HUES48 (cell line): ENCODE data around the gene FYB1.
"Not testable (repeated sequence)": the region's sequence is repeated elsewhere in the genome, so short reads cannot be mapped to it uniquely, and the experiment has no call there.

Source experiments
- H3K27ac ChIP-seq: one replicate; pipeline ENCODE4 v1.7.0; 2013; ENCODE audit warnings: low read depth, low read length, inconsistent platforms
- H3K27me3 ChIP-seq: 2 replicates; pipeline ENCODE4 v1.6.1; 2013; ENCODE audit warnings: mild to moderate bottlenecking, low read length; ENCODE audit not compliant: control insufficient read depth, insufficient read depth
- H3K36me3 ChIP-seq: 2 replicates; pipeline ENCODE4 v1.6.1; 2013; ENCODE audit warnings: low read length; ENCODE audit not compliant: control insufficient read depth, insufficient read depth
- H3K4me1 ChIP-seq: 2 replicates; pipeline ENCODE4 v1.6.1; 2013; ENCODE audit warnings: mild to moderate bottlenecking, low read length; ENCODE audit not compliant: control insufficient read depth, insufficient read depth
- H3K4me3 ChIP-seq: 2 replicates; pipeline ENCODE4 v1.5.1; 2013; ENCODE audit warnings: mild to moderate bottlenecking, low read depth, low read length
- H3K9ac ChIP-seq: 2 replicates; pipeline ENCODE4 v1.6.1; 2013; ENCODE audit warnings: mild to moderate bottlenecking, low read depth, low read length, moderate library complexity
- H3K9me3 ChIP-seq: 2 replicates; pipeline ENCODE4 v1.6.1; 2013; ENCODE audit warnings: low read length; ENCODE audit not compliant: control insufficient read depth, insufficient read depth

FYB1 gene

DNA sequence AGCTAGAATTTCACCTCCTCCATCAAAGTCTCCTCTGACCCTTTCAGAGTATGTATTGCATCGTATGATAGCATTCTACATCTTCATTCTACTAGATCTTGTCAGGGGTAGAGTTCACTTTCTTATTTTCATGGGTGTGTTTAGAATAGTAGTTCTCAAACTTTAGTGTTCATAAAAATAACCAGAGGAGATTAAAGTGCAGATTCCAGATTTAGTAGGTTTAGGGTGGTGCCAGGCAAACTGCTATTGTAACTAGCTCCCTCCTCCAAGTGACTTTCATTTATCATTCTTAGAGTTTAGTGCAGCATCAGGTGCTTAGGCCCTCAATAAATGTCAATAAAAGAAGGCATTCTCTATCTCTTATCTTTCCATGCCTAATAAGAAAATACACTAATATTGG, 7.2 kb upstream of the FYB1 start:
- no peak overlapping the region for H3K9ac ChIP-seq
- no peaks in the 10 kb centered on the region for H3K27me3 ChIP-seq
- no peaks in the 10 kb centered on the region for H3K36me3 ChIP-seq
- peaks cover 7% of the 10 kb centered on the region for H3K4me1 ChIP-seq
- no peak overlapping the region for H3K4me3 ChIP-seq
- no peak overlapping the region for H3K27ac ChIP-seq
- no peaks in the 10 kb centered on the region for H3K9me3 ChIP-seq

DNA sequence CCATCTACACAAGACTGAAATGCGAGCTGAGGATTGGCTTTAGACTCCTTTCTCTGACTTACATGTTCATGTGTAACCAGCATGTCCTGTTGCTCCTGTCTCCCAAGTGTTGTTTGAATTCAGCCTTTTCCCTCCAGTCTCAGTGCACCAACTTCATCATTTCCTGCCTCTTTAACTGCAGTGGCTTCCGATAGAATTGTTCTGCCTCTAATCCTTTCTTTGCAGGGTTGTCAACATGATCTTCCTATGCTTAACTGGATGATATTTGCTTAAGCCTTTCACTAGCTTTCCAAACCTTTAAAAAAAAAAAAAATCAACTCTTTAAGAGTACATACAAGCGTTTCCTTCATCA, 6.7 kb upstream of the FYB1 start:
- no peak overlapping the region for H3K27ac ChIP-seq
- H3K4me1 ChIP-seq: peaks cover 7% of the 10 kb centered on the region
- no peaks in the 10 kb centered on the region for H3K9me3 ChIP-seq
- no peak overlapping the region for H3K4me3 ChIP-seq
- H3K36me3 ChIP-seq: no peaks in the 10 kb centered on the region
- no peaks in the 10 kb centered on the region for H3K27me3 ChIP-seq
- no peak overlapping the region for H3K9ac ChIP-seq

- H3K36me3 ChIP-seq: no peaks in the 10 kb centered on the region
- no peak overlapping the region for H3K9ac ChIP-seq
- no peaks in the 10 kb centered on the region for H3K27me3 ChIP-seq
- no peak overlapping the region for H3K4me3 ChIP-seq
- H3K9me3 ChIP-seq: no peaks in the 10 kb centered on the region
- H3K27ac ChIP-seq: no peak overlapping the region
- peaks cover 7% of the 10 kb centered on the region for H3K4me1 ChIP-seq
Observed at GRCh38 chr5:39225405-39226099, 6.2 kb upstream of the FYB1 start.

DNA sequence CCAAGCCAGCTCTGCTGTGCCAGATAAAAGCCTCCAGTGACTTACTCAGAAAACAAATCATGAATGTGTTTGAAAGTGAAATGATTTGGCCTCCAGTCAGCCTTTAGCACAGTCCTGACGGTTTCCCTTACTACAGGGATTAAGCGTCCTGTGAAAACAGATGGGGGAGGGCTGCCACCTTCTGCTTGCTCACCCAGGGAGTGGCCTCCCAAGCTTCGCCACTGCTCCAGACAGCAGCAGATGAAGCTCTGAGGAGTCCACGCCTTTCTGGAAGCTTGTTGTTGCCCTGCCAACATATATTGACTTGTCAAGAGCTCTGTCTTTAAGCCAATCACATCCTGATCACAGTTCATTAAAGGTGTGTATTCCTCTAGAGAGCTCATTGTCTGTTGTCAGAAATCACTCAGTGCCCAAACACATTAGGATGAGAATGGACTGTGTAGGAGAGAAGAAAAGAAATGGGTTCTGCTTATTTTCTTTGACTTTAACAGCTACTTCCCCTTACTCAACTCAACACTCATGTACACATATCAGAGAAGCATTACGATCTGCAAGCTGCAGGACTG, 4.9 kb upstream of the FYB1 start:
- no peak overlapping the region for H3K4me3 ChIP-seq
- no peak overlapping the region for H3K9ac ChIP-seq
- no peak overlapping the region for H3K27ac ChIP-seq
- H3K4me1 ChIP-seq: peaks cover 7% of the 10 kb centered on the region
- H3K36me3 ChIP-seq: no peaks in the 10 kb centered on the region
- no peaks in the 10 kb centered on the region for H3K27me3 ChIP-seq
- no peaks in the 10 kb centered on the region for H3K9me3 ChIP-seq

- H3K9ac ChIP-seq: no peak overlapping the region
- H3K9me3 ChIP-seq: no peaks in the 10 kb centered on the region
- H3K4me1 ChIP-seq: peaks cover 7% of the 10 kb centered on the region
- H3K27ac ChIP-seq: no peak overlapping the region
- H3K4me3 ChIP-seq: no peak overlapping the region
- no peaks in the 10 kb centered on the region for H3K36me3 ChIP-seq
- H3K27me3 ChIP-seq: no peaks in the 10 kb centered on the region
Observed at GRCh38 chr5:39223565-39224156, 4.3 kb upstream of the FYB1 start.

DNA sequence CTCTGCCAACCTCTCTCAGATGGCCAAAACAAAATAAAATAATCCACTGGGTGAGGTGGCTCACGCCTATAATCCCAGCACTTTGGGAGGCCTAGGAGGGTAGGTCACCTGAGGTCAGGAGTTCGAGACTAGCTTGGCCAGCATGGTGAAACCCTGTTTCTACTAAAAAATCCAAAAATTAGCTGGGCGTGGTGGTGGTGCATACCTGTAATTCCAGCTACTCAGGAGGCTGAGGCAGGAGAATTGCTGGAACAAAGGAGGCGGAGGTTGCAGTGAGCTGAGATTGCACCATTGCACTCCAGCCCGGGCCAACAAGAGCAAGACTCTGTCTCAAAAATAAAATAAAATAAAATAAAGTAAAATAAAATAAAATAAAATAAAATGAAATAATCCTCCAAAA, 2.3 kb upstream of the FYB1 start:
- H3K4me3 ChIP-seq, H3K36me3 ChIP-seq, H3K27me3 ChIP-seq, H3K4me1 ChIP-seq, H3K27ac ChIP-seq, H3K9me3 ChIP-seq, H3K9ac ChIP-seq: not testable (repeated sequence)

- Histone ChIP-seq H3K36me3 (no peaks in the 10 kb centered on the region), H3K27ac (no peak overlapping the region), H3K9me3 (no peaks in the 10 kb centered on the region), H3K4me3 (no peak overlapping the region), H3K9ac (no peak overlapping the region), H3K27me3 (no peaks in the 10 kb centered on the region), H3K4me1 (peaks cover 7% of the 10 kb centered on the region)
Observed at GRCh38 chr5:39220280-39221030, 1.1 kb upstream of the FYB1 start.

GRCh38 chr5:39218482-39219402, 621 bp downstream of the FYB1 start:
- Histone ChIP-seq H3K27ac (no peak overlapping the region), H3K4me1 (no peaks in the 10 kb centered on the region), H3K9ac (no peak overlapping the region), H3K36me3 (no peaks in the 10 kb centered on the region), H3K4me3 (no peak overlapping the region), H3K9me3 (no peaks in the 10 kb centered on the region), H3K27me3 (no peaks in the 10 kb centered on the region)

DNA sequence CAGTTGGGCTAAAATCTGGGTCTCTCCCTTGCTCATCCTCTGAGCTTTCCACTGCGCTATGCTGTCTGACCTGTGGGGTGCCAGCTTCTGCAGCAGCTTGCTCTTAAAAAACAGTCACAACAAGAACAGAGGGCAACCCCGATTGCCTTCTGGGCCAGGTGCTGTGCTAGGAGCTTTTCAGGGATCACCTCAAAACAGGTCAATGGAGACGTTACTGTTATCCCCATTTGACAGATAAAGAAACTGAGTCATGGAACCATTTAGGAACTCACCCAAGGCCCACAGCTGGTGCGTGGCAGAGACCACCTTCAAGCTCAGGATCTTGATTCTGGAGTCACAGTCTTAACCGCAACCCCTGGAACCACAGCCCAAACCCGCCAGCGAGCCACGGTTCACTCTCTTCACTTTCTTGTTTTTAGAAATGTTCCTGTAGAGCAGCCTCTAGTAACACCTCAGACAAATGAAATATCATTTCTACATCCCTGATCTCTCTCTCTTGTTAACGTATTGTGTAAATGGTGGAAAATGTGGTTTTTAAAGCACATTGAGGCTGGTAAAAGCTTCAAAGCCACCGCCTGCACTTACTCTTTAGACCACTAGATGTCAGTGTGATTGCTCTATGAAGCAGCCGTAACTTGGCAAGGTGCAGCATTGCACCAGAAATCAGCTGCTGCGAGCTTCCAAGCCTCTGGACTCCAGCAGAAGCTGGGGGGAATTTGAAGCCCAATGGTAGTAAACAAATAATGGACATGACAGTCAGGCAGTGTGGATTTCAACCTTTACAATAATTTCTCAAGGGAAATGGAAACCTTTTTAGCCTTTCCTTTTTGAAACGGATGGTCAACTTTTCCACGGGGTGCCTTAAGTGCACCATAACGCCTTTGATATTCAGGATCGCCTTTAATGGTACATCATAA, 1.7 kb downstream of the FYB1 start:
- no peak overlapping the region for H3K4me3 ChIP-seq
- no peaks in the 10 kb centered on the region for H3K36me3 ChIP-seq
- no peak overlapping the region for H3K27ac ChIP-seq
- no peaks in the 10 kb centered on the region for H3K9me3 ChIP-seq
- no peaks in the 10 kb centered on the region for H3K27me3 ChIP-seq
- H3K4me1 ChIP-seq: no peaks in the 10 kb centered on the region
- no peak overlapping the region for H3K9ac ChIP-seq

GRCh38 chr5:39216631-39217030, 2.7 kb downstream of the FYB1 start:
- Histone ChIP-seq H3K36me3 (no peaks in the 10 kb centered on the region), H3K4me3 (no peak overlapping the region), H3K9me3 (no peaks in the 10 kb centered on the region), H3K9ac (no peak overlapping the region), H3K4me1 (no peaks in the 10 kb centered on the region), H3K27ac (no peak overlapping the region), H3K27me3 (no peaks in the 10 kb centered on the region)
